ENCODE results near the gene PPP3CA.
"Not testable (repeated sequence)": the region's sequence is repeated elsewhere in the genome, so short reads cannot be mapped to it uniquely, and the experiment has no call there.

PPP3CA gene

GRCh38 chr4:101141230-101141629 is 206.1 kb downstream of the PPP3CA start:
- DNase-seq (ENCODE audit: low spot score), result no peak

- DNase-seq (ENCODE audit: low spot score), result no peak
These were observed 207.1 kb downstream of the PPP3CA start for GRCh38 chr4:101140228-101140627.

- no peak for DNase-seq (ENCODE audit: low spot score)
These were observed 210.7 kb downstream of the PPP3CA start for GRCh38 chr4:101136373-101137370.

GRCh38 chr4:101135371-101136010 is 211.8 kb downstream of the PPP3CA start:
- DNase-seq (ENCODE audit: low spot score), result no peak

GRCh38 chr4:101131058-101131457 is 216.3 kb downstream of the PPP3CA start:
- DNase-seq (ENCODE audit: low spot score), result not testable (repeated sequence)

- DNase-seq (ENCODE audit: low spot score), result not testable (repeated sequence)
These were observed 218.4 kb downstream of the PPP3CA start for GRCh38 chr4:101128898-101129297.

- no peak for DNase-seq (ENCODE audit: low spot score)
These were observed 218.9 kb downstream of the PPP3CA start for GRCh38 chr4:101128473-101128872.

GRCh38 chr4:101127176-101127790 is 220.0 kb downstream of the PPP3CA start:
- no peak for DNase-seq (ENCODE audit: low spot score)

- DNase-seq (ENCODE audit: low spot score), result no peak
These were observed 221.3 kb downstream of the PPP3CA start for GRCh38 chr4:101126059-101126458.

GRCh38 chr4:101125045-101125942 is 222.0 kb downstream of the PPP3CA start:
- DNase-seq (ENCODE audit: low spot score), result no peak

- no peak for DNase-seq (ENCODE audit: low spot score)
These were observed 224.1 kb downstream of the PPP3CA start for GRCh38 chr4:101123231-101123630.

- DNase-seq (ENCODE audit: low spot score), result no peak
These were observed 225.3 kb downstream of the PPP3CA start for GRCh38 chr4:101122019-101122418.

- DNase-seq (ENCODE audit: low spot score), result no peak
These were observed 228.2 kb downstream of the PPP3CA start for GRCh38 chr4:101119141-101119540.

GRCh38 chr4:101118617-101119016 is 228.7 kb downstream of the PPP3CA start:
- DNase-seq (ENCODE audit: low spot score), result no peak

- no peak for DNase-seq (ENCODE audit: low spot score)
These were observed 231.4 kb downstream of the PPP3CA start for GRCh38 chr4:101115887-101116286.

- no peak for DNase-seq (ENCODE audit: low spot score)
These were observed 232.4 kb downstream of the PPP3CA start for GRCh38 chr4:101114936-101115372.

- DNase-seq (ENCODE audit: low spot score), result no peak
These were observed 242.8 kb downstream of the PPP3CA start for GRCh38 chr4:101104312-101105052.

- no peak for DNase-seq (ENCODE audit: low spot score)
These were observed 243.8 kb downstream of the PPP3CA start for GRCh38 chr4:101103381-101104142.

GRCh38 chr4:101102114-101102742 is 245.1 kb downstream of the PPP3CA start:
- no peak for DNase-seq (ENCODE audit: low spot score)

GRCh38 chr4:101101072-101101471 is 246.3 kb downstream of the PPP3CA start:
- DNase-seq (ENCODE audit: low spot score), result no peak

All from ecto neural progenitor cell (in vitro differentiated cells).